Central memory CD8-positive, alpha-beta T cell (primary cell): ENCODE measurements around the gene ZNF136.

Source experiments
- ATAC-seq: fragments of 150-1000 bp; cut with Tn5 transposase; replicated peaks from 2 replicates; pipeline ENCODE4 v1.10.0; 2022; ENCODE audit warnings: mild to moderate bottlenecking, moderate FRiP score, moderate number of reproducible peaks; ENCODE audit not compliant: poor library complexity, severe bottlenecking; ENCODE audit errors: extremely low read depth
- DNase-seq, 2 donors: peaks; one replicate each; pipeline ENCODE4 v3.0.0; 2021; ENCODE audit warnings: low spot score in 2 of 2
- H3K27ac Mint-ChIP-seq: one replicate; pipeline ENCODE4 v1.8.0; 2022; ENCODE audit warnings: low read depth, mild to moderate bottlenecking, moderate library complexity, mixed read lengths
- H3K27me3 Mint-ChIP-seq: one replicate; pipeline ENCODE4 v1.8.0; 2022; ENCODE audit warnings: mixed read lengths
- H3K36me3 Mint-ChIP-seq: one replicate; pipeline ENCODE4 v1.8.0; 2022; ENCODE audit warnings: mild to moderate bottlenecking, moderate library complexity, mixed read lengths; ENCODE audit not compliant: insufficient read depth
- H3K4me1 Mint-ChIP-seq: one replicate; pipeline ENCODE4 v1.8.0; 2022; ENCODE audit warnings: mixed read lengths
- H3K4me3 Mint-ChIP-seq: one replicate; pipeline ENCODE4 v1.8.0; 2022; ENCODE audit warnings: mild to moderate bottlenecking, moderate library complexity, mixed read lengths
- H3K9me3 Mint-ChIP-seq: one replicate; pipeline ENCODE4 v1.8.0; 2022; ENCODE audit warnings: mixed read lengths

ZNF136 gene

DNA sequence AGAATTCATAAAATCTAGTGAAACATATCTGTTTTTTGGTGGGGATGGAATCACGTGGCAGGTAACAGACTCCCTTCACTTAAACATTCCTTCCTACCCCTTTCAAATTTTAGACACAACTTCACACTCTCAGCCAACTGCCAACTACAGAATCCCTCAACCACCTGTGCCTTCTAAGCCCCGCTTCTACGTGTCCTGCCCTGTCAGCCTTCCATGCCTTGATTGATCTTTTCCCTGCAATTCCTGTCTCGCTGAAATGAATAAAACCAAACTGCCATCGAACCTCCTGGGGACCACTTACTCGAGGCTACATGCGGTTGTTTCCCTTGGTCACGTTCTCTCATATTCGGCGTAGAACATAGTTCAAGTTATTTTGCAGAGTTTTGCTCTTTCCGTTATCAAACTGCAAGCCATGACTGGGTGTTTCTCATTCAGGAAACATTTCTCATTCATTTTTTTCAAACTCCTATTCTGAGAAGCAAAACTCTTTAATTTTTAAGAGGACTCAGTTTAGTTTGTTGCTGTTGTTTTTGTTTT, 7.5 kb upstream of the ZNF136 start:
- H3K36me3 Mint-ChIP-seq = no peaks in the 10 kb centered on the region
- no peak overlapping the region for H3K27ac Mint-ChIP-seq
- ATAC-seq = no peak
- peaks cover 22% of the 10 kb centered on the region for H3K27me3 Mint-ChIP-seq
- no peak for DNase-seq
- H3K4me3 Mint-ChIP-seq = peak overlapping the region; percentile 83
- peaks cover 9% of the 10 kb centered on the region for H3K4me1 Mint-ChIP-seq
- no peaks in the 10 kb centered on the region for H3K9me3 Mint-ChIP-seq

DNA sequence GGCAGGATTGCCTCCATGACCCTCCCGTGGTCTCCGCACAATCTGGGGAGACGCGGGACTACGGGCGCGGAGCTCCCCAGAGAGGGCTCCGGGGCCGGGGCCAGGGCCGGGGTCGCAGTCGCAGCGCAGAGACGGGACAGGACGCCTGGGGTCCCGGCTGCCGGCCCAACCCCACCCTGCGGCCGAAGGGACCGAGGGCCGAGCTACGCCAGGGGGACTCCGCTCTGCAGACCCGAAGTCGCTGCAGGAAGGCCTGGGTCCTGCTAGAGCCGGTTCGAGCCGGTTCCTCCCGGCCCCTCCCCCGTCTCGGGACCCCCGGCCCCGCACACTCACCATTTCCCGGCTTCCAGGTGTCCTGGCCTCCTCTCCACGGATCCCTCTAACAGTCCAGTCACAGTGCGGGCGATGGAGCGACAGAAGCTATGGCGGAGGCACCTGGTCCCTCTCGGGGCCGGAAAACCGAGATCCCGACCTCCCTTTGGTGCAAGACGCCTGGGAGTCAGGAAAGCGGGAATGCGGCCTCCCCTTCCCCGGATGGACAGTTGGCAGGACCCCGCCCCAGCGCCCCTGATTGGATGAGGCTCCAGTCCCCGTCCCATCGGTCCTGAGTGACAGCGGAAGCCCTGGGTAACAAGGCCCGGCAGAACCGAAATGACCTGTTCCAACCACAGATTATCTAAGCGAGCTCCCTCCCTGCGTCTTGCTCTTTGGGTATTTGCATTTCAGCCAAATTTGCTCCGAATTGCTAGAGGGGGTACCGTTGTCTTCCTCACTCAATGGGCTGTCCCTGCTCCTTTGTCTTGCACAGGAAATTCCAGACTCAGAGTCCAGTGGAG, 6.5 kb upstream of the ZNF136 start, which contains the start of gene ZNF625:
Gene ZNF625, minus strand, starts transcription at position 512 of the 836 bp plus-strand sequence. Its CDS starts 176 bp downstream, at position 336.
- peaks cover 22% of the 10 kb centered on the region for H3K27me3 Mint-ChIP-seq
- peak within 1 kb of the TSS; percentile 64 for H3K27ac Mint-ChIP-seq
- peaks cover 9% of the 10 kb centered on the region for H3K4me1 Mint-ChIP-seq
- peak within 1 kb of the TSS; percentile 83 for H3K4me3 Mint-ChIP-seq
- no peaks in the 10 kb centered on the region for H3K9me3 Mint-ChIP-seq
- peak; percentile 36 for ATAC-seq
- H3K36me3 Mint-ChIP-seq = no peaks in the 10 kb centered on the region
- no peak for DNase-seq

DNA sequence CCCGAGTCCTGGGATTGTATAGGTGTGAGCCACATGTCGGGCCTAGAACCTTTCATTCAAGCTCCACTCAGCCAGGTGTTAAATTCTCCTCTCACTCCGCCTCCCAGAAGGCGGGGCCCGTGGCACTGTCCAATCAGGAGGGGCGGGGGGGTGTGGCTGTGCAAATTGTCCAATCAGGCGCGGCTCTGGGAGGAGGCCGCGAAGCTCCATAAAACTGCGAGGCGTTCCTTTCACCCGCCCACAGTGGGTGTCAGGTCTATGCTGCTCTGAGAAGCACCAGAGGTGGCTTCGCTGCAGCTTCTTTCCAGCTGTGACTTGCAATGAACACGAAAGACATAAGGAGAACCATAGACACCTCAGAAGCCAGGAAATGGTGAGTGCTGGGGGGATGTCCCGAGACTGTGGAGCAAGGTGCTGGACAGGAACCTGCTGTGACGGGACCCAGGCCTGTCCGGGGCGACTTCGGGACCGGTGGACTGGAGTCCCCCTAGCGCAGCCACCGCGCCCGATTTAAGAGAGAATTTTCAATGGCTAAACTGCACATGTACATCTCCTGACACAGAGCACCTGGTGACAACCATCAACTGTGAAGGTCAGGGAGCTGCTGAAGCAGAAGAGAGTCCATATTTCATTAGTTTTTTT, 3.0 kb upstream of the ZNF136 start:
- no peak for ATAC-seq
- Mint-ChIP-seq H3K36me3 (peaks cover 6% of the 10 kb centered on the region), H3K9me3 (no peaks in the 10 kb centered on the region), H3K4me3 (no peak overlapping the region), H3K4me1 (peaks cover 29% of the 10 kb centered on the region), H3K27me3 (peaks cover 9% of the 10 kb centered on the region), H3K27ac (no peak overlapping the region)
- no peak for DNase-seq

DNA sequence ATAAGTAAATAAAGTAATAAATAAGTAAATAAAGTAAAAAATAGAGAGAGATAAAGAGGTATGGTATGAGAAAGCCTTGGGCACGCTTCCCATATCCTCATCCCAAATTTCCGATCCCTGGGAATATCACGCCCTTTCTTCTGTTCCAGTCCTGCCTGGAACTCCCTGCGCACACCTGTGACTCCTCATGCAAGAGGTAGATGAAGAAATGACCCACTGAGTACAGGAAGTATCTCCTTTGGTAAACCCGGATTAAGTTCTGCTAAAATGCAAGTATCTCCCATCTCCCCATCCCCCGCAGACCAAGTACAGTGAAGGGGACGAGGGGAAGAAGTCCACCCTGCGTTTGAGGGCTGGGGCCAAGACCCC, 399 bp upstream of the ZNF136 start:
- ATAC-seq = peak; percentile 5
- Mint-ChIP-seq H3K4me1 (peaks cover 40% of the 10 kb centered on the region), H3K27ac (peak overlapping the region; percentile 99), H3K9me3 (no peaks in the 10 kb centered on the region), H3K36me3 (peaks cover 9% of the 10 kb centered on the region), H3K4me3 (peak overlapping the region; percentile 82), H3K27me3 (no peaks in the 10 kb centered on the region)
- DNase-seq = no peak

DNA sequence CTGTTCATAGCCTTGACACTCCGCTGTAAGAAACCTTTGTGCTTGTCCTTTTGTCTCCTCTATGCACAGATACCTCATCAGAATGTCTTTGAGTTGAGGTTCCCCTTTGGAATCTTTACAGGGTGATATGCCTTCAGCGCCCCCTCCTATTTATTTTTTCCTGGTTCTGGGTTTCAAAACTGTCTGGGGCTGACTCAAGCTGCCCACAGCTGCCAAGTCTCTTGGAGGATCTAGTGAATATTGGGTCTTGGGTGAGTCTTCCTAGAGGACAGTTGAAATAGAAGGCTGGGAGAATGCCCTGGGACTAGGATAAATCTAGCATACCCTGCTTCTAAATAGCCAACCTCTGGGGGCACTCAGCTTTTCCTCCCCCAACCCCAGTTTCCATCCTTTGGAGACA, 930 bp downstream of the ZNF136 start:
- peaks cover 40% of the 10 kb centered on the region for H3K4me1 Mint-ChIP-seq
- peak overlapping the region; percentile 82 for H3K4me3 Mint-ChIP-seq
- no peak for ATAC-seq
- H3K27me3 Mint-ChIP-seq = no peaks in the 10 kb centered on the region
- no peaks in the 10 kb centered on the region for H3K9me3 Mint-ChIP-seq
- peaks cover 15% of the 10 kb centered on the region for H3K36me3 Mint-ChIP-seq
- no peak for DNase-seq
- H3K27ac Mint-ChIP-seq = peak overlapping the region; percentile 99

DNA sequence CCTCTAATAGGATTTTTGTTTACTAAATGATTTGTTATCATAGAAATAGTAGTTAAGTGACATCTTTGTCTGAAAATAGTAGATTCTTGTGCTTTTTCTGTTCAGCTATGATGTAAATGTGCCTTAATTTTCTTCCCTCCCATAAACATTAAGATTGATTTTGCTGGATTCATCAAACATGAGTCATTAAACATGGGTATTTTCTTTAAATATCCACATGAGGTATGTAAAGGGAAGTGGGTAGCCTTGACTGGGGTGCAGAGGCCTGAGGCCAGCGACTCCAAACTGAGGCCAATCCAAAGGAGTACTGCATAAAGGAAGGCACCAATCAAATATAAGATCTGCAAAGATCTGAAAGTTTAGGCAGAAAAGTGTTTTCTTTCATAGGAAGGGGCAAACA, 3.7 kb downstream of the ZNF136 start:
- no peak for ATAC-seq
- Mint-ChIP-seq H3K27ac (peak overlapping the region; percentile 3), H3K4me1 (peaks cover 46% of the 10 kb centered on the region), H3K27me3 (no peaks in the 10 kb centered on the region), H3K9me3 (no peaks in the 10 kb centered on the region), H3K36me3 (peaks cover 32% of the 10 kb centered on the region), H3K4me3 (no peak overlapping the region)
- no peak for DNase-seq

DNA sequence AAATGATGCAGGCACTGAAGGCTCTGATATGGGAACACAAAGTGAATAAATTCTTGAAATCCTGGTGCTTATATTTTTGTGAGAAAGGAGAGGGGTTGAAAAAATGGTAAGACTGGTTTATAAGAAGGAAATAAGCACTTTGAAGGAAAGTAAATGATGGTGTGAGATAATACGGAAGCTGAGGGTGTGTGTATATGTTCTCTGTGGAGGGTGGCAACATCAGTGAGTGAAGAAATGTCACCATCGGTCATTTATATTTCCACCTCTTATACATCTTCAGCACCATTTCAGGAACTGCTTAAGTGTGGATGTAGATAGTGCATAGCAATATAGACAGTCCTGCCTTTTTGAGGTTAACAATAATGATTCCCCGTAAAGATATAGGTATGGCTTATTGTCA, 17.5 kb downstream of the ZNF136 start:
- Mint-ChIP-seq H3K27ac (peak overlapping the region; percentile 11), H3K27me3 (no peaks in the 10 kb centered on the region), H3K9me3 (peaks cover under 1% of the 10 kb centered on the region), H3K36me3 (peaks cover 32% of the 10 kb centered on the region), H3K4me3 (peak overlapping the region; percentile 34), H3K4me1 (peaks cover 20% of the 10 kb centered on the region)
- ATAC-seq = no peak
- no peak for DNase-seq

DNA sequence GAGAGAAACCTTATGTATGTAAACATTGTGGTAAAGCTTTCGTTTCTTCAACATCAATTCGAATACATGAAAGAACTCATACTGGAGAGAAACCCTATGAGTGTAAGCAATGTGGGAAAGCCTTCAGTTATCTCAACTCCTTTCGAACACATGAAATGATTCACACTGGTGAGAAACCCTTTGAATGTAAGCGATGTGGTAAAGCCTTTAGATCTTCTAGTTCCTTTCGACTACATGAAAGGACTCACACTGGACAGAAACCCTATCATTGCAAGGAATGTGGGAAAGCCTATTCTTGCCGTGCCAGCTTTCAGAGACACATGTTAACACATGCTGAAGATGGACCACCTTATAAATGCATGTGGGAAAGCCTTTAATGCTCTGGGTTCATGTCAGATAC, 24.7 kb downstream of the ZNF136 start:
- Mint-ChIP-seq H3K27me3 (no peaks in the 10 kb centered on the region), H3K36me3 (peaks cover 62% of the 10 kb centered on the region), H3K27ac (no peak overlapping the region), H3K9me3 (peaks cover 11% of the 10 kb centered on the region), H3K4me1 (no peaks in the 10 kb centered on the region), H3K4me3 (no peak overlapping the region)
- ATAC-seq = no peak
- no peak for DNase-seq

DNA sequence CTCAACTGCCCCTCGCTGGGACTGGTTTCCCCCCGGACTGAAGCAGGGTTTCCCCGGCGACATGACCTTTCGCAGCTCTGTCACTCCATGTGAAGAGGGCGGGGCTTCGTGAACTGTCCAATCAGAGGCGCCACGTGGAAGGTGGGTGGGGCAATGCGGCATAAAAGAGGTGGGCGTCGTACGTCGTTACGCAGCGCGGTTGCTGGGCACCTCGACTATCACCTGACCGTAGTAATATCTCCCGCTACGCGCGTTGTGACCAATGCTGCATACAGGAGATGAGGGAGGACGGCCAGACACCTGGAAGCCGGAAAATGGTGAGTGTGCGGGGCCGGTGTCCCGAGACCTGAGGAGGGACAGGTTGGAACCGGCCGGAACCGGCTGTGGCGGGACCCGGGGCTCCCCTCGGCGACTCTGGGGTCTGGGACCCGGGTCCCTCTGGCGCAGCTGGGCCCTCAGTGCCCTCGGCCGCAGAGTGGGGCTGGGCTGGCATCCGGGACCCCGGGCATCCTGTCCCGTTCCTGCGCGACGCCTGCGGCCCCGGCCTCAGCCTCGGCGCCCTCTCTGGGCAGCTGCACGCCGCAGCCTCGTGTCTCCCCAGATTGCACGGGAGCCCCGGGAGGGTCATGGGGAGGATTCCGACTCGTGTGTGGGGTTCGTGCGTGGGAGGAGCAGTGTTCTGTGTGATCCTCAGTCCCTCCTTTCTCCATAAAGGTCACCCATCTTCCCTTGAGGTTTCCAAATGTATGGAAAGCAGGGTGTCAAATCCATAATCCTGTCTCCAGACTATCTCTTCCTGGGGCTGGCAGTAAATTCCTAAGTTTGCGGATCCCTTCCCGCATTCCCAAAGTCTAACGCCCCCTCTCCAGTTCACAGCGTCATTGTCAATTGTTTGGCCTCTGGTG, 32.2 kb downstream of the ZNF136 start:
- Mint-ChIP-seq H3K27me3 (no peaks in the 10 kb centered on the region), H3K36me3 (peaks cover 14% of the 10 kb centered on the region), H3K4me1 (no peaks in the 10 kb centered on the region), H3K27ac (no peak overlapping the region), H3K9me3 (peaks cover 11% of the 10 kb centered on the region), H3K4me3 (peak overlapping the region; percentile 46)
- ATAC-seq (peak; percentile 40), DNase-seq (peak in 1 of 2 donors; percentile 13)

DNA sequence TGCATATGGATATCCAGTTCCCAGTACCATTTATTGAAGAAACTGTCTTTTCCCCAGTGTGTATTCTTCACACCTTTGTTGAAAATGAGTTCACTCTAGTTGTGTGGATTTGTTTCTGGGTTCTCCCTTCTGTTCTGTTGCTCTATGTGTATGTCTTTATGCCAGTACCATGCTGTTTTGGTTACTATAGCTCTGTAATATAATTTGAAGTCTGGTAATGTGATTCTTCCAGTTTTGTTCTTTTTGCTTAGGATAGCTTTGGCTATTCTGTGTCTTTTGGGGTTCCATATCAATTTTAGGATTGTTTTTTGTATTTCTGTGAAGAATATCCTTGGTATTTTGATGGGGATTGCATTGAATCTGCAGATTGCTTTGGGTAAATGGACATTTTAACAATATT, 35.2 kb downstream of the ZNF136 start:
- ATAC-seq = no peak
- no peaks in the 10 kb centered on the region for H3K4me1 Mint-ChIP-seq
- peaks cover 11% of the 10 kb centered on the region for H3K9me3 Mint-ChIP-seq
- H3K36me3 Mint-ChIP-seq = peaks cover 4% of the 10 kb centered on the region
- DNase-seq = no peak
- H3K4me3 Mint-ChIP-seq = no peak overlapping the region
- H3K27ac Mint-ChIP-seq = no peak overlapping the region
- no peaks in the 10 kb centered on the region for H3K27me3 Mint-ChIP-seq

DNA sequence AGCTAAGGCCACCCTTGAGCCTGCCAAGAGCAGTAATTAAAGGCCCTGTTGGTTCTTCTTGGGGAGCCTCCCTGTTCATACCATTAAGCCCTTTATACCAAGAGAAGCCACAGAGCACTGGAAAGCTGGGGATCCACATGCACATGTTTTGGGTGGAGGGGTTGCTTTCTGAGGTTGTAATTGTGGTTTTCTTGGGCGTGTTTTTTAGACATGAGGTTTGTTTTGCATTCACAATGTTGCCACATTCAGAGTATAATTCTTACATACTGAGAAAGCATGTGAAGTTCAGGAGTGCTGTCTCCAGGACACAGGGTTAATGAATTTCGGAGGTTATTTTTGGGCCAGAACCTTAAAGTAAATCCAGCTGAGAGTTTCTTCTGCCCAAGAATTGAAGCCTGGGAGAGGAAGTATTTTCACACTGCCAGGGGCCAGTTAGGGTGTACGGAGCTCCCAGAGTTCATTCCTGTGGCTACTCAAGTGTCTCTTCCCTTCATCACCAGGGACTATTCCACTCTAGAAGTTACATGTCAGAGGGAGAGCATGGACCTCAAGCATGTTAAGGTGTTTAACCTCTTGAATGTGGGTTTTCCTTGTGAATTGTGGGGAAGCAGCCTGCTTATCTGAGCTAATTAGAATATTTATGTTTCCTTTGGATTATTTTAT, 37.0 kb downstream of the ZNF136 start:
- ATAC-seq (no peak), DNase-seq (no peak)
- Mint-ChIP-seq H3K4me3 (no peak overlapping the region), H3K36me3 (no peaks in the 10 kb centered on the region), H3K4me1 (no peaks in the 10 kb centered on the region), H3K27ac (no peak overlapping the region), H3K9me3 (peaks cover 6% of the 10 kb centered on the region), H3K27me3 (no peaks in the 10 kb centered on the region)

DNA sequence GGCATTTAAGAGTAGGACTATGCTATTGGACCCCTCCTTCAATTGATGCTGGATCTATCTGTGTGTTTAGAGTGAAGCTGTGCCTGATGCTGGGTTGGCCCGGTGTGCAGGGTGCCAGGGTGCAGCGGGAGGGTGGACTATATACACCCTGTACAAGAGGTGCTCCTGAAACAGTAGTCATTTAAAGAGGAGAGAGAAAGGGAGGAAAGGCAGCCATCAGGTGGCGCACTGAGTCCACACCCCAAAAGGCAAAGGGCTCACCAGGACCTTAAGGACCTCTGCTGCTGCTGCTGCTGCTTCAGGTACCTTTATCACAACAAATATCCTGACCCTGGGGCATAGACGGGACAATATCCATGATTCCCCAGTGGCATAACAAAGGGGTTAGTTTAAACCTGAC, 39.4 kb downstream of the ZNF136 start:
- H3K27ac Mint-ChIP-seq = no peak overlapping the region
- ATAC-seq = no peak
- DNase-seq = peak in 1 of 2 donors; percentile 18
- H3K9me3 Mint-ChIP-seq = peaks cover 13% of the 10 kb centered on the region
- no peak overlapping the region for H3K4me3 Mint-ChIP-seq
- no peaks in the 10 kb centered on the region for H3K36me3 Mint-ChIP-seq
- no peaks in the 10 kb centered on the region for H3K27me3 Mint-ChIP-seq
- no peaks in the 10 kb centered on the region for H3K4me1 Mint-ChIP-seq
